Astrocyte (in vitro differentiated cells and primary cell): Measurements from ENCODE around the gene RDH16.

ENCODE experiments used
- EZH2 ChIP-seq: IDR thresholded peaks from 2 replicates; pipeline ENCODE4 v1.6.1; 2012; ENCODE audit warnings: mild to moderate bottlenecking, low read length, inconsistent platforms; ENCODE audit not compliant: insufficient read depth
- TF ChIP-seq, protein P1 (sequence below): IDR thresholded peaks from 2 replicates; pipeline ENCODE4 v1.5.1; 2011; ENCODE audit warnings: low read depth, mild to moderate bottlenecking, inconsistent platforms, low read length, moderate library complexity; ENCODE audit not compliant: insufficient read depth

- TF ChIP-seq, protein P1, sequence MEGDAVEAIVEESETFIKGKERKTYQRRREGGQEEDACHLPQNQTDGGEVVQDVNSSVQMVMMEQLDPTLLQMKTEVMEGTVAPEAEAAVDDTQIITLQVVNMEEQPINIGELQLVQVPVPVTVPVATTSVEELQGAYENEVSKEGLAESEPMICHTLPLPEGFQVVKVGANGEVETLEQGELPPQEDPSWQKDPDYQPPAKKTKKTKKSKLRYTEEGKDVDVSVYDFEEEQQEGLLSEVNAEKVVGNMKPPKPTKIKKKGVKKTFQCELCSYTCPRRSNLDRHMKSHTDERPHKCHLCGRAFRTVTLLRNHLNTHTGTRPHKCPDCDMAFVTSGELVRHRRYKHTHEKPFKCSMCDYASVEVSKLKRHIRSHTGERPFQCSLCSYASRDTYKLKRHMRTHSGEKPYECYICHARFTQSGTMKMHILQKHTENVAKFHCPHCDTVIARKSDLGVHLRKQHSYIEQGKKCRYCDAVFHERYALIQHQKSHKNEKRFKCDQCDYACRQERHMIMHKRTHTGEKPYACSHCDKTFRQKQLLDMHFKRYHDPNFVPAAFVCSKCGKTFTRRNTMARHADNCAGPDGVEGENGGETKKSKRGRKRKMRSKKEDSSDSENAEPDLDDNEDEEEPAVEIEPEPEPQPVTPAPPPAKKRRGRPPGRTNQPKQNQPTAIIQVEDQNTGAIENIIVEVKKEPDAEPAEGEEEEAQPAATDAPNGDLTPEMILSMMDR = no peak
- no peak for TF ChIP-seq EZH2
These were observed 30.1 kb downstream of the RDH16 start for GRCh38 chr12:56927281-56927680.
